HFFc6 (cell line): ENCODE data around the gene BMPR1B. TPM values are rescaled to one million over a fixed set of nuclear protein-coding genes. Genes with fewer than 3 reads are reported as not detected.

ENCODE experiments used
- DNase-seq: peaks from one replicate; pipeline ENCODE4 v3.0.0-alpha.2; 2018
- H3K27ac Mint-ChIP-seq: 2 replicates; pipeline ENCODE4 v1.8.0; 2020; ENCODE audit warnings: mild to moderate bottlenecking, mixed read lengths
- H3K27me3 Mint-ChIP-seq: 2 replicates; pipeline ENCODE4 v1.8.0; 2021; ENCODE audit warnings: mild to moderate bottlenecking, moderate library complexity, mixed read lengths; ENCODE audit not compliant: insufficient read depth
- H3K36me3 Mint-ChIP-seq: 2 replicates; pipeline ENCODE4 v1.8.0; 2021; ENCODE audit warnings: low read depth, mixed read lengths
- H3K4me1 Mint-ChIP-seq: 2 replicates; pipeline ENCODE4 v1.8.0; 2020; ENCODE audit warnings: low read depth, mixed read lengths
- H3K4me3 Mint-ChIP-seq: 2 replicates; pipeline ENCODE4 v1.8.0; 2020; ENCODE audit warnings: mild to moderate bottlenecking, moderate library complexity, mixed read lengths
- H3K9me3 Mint-ChIP-seq: 2 replicates; pipeline ENCODE4 v1.8.0; 2020; ENCODE audit warnings: mild to moderate bottlenecking, mixed read lengths
- total RNA-seq, 6 experiments: library from RNA; stranded (reverse); fragmentation: NEBNext Ultra II Directional; extraction: Animal tissue kit (Norgen Biotek cat#: 25700); gene quantifications; 2 replicates in 1 of 6; 3 replicates in 5 of 6; pipeline ENCODE4 v1.2.3, GENCODE V29; 2021
- TF ChIP-seq, protein P1 (sequence below): fragments of 200-600 bp; sonication (generic); IDR thresholded peaks from 2 replicates; pipeline ENCODE4 v1.5.0; 2021; ENCODE audit warnings: antibody characterized with exemption, mild to moderate bottlenecking

BMPR1B gene
- total RNA-seq, 6 experiments from 2014 or later, result not detected

DNA sequence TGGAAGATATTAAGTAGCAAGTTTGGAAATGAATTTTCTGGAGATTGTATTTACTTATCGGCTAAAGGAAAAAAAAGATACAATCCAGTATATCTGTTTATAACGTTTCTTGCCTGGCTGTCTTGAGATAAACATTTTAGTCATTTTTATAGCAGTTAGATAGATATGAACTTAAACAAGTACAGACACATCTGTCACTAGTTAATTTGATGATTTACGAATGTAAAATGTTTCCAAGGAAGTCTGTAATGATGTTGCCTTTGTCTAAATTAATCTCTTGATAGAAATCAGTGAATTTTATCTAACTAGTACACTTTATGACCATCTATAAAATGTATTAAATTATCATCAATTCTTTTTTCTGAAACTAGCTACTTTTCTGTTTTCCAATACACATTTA, 5.7 kb downstream of the BMPR1B start:
- peaks cover 48% of the 10 kb centered on the region for H3K27me3 Mint-ChIP-seq
- no peak overlapping the region for H3K27ac Mint-ChIP-seq
- H3K4me3 Mint-ChIP-seq, result no peak overlapping the region
- TF ChIP-seq, protein P1, sequence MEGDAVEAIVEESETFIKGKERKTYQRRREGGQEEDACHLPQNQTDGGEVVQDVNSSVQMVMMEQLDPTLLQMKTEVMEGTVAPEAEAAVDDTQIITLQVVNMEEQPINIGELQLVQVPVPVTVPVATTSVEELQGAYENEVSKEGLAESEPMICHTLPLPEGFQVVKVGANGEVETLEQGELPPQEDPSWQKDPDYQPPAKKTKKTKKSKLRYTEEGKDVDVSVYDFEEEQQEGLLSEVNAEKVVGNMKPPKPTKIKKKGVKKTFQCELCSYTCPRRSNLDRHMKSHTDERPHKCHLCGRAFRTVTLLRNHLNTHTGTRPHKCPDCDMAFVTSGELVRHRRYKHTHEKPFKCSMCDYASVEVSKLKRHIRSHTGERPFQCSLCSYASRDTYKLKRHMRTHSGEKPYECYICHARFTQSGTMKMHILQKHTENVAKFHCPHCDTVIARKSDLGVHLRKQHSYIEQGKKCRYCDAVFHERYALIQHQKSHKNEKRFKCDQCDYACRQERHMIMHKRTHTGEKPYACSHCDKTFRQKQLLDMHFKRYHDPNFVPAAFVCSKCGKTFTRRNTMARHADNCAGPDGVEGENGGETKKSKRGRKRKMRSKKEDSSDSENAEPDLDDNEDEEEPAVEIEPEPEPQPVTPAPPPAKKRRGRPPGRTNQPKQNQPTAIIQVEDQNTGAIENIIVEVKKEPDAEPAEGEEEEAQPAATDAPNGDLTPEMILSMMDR, result no peak
- H3K9me3 Mint-ChIP-seq, result no peaks in the 10 kb centered on the region
- DNase-seq, result no peak
- no peaks in the 10 kb centered on the region for H3K36me3 Mint-ChIP-seq
- H3K4me1 Mint-ChIP-seq, result peaks cover 5% of the 10 kb centered on the region

- Mint-ChIP-seq H3K4me1 (no peaks in the 10 kb centered on the region), H3K27ac (no peak overlapping the region), H3K9me3 (no peaks in the 10 kb centered on the region), H3K36me3 (no peaks in the 10 kb centered on the region), H3K27me3 (peaks cover 44% of the 10 kb centered on the region), H3K4me3 (no peak overlapping the region)
- DNase-seq, result no peak
- TF ChIP-seq, protein P1, result no peak
Measured at GRCh38 chr4:94764069-94764468, 6.3 kb downstream of the BMPR1B start.

- Mint-ChIP-seq H3K9me3 (no peaks in the 10 kb centered on the region), H3K36me3 (no peaks in the 10 kb centered on the region), H3K4me3 (no peak overlapping the region), H3K27me3 (peaks cover 39% of the 10 kb centered on the region), H3K4me1 (no peaks in the 10 kb centered on the region), H3K27ac (no peak overlapping the region)
- no peak for DNase-seq
- TF ChIP-seq, protein P1, result no peak
Measured at GRCh38 chr4:94765174-94765573, 7.4 kb downstream of the BMPR1B start.

- Mint-ChIP-seq H3K27me3 (peaks cover 36% of the 10 kb centered on the region), H3K4me3 (no peak overlapping the region), H3K27ac (no peak overlapping the region), H3K9me3 (no peaks in the 10 kb centered on the region), H3K4me1 (no peaks in the 10 kb centered on the region), H3K36me3 (no peaks in the 10 kb centered on the region)
- no peak for DNase-seq
- TF ChIP-seq, protein P1, result no peak
Measured at GRCh38 chr4:94765648-94766047, 7.9 kb downstream of the BMPR1B start.

- Mint-ChIP-seq H3K27ac (no peak overlapping the region), H3K9me3 (no peaks in the 10 kb centered on the region), H3K4me3 (no peak overlapping the region), H3K36me3 (no peaks in the 10 kb centered on the region), H3K27me3 (peaks cover 29% of the 10 kb centered on the region), H3K4me1 (no peaks in the 10 kb centered on the region)
- DNase-seq, result no peak
- TF ChIP-seq, protein P1, result no peak
Measured at GRCh38 chr4:94766856-94767255, 9.1 kb downstream of the BMPR1B start.

GRCh38 chr4:94767446-94767845, 9.7 kb downstream of the BMPR1B start:
- no peak overlapping the region for H3K27ac Mint-ChIP-seq
- TF ChIP-seq, protein P1, result no peak
- H3K9me3 Mint-ChIP-seq, result no peaks in the 10 kb centered on the region
- H3K4me3 Mint-ChIP-seq, result no peak overlapping the region
- H3K36me3 Mint-ChIP-seq, result no peaks in the 10 kb centered on the region
- DNase-seq, result no peak
- peaks cover 27% of the 10 kb centered on the region for H3K27me3 Mint-ChIP-seq
- H3K4me1 Mint-ChIP-seq, result no peaks in the 10 kb centered on the region
